Naive thymus-derived CD8-positive, alpha-beta T cell (primary cell): Measurements from ENCODE around the gene SIAH3. TPM values are rescaled to one million over a fixed set of nuclear protein-coding genes. Genes with fewer than 3 reads are reported as not detected.

ENCODE experiments used
- ATAC-seq, 2 donors: fragments of 150-1000 bp; cut with Tn5 transposase in 1 of 2; sonication (Bioruptor Pico), chemical (Tn5 transposase) in 1 of 2; 1 replicate in 1 of 2; 2 replicates in 1 of 2; pipeline ENCODE4 v1.10.0; 2021; ENCODE audit warnings: mild to moderate bottlenecking in 2 of 2, moderate library complexity in 2 of 2
- POLR2A ChIA-PET: fragments of 350-600 bp; sonication (Branson Sonifier 250); formaldehyde crosslinking; loops from one replicate; lab custom pipeline; 2021; ENCODE audit warnings: antibody characterized with exemption; lab: Charles Lee
- DNase-seq, 10 donors: peaks; one replicate each; pipeline versions ENCODE4 v3.0.0 to v3.0.0-alpha.2; 2020 to 2022
- H3K27ac Mint-ChIP-seq, 10 donors: one replicate each; pipeline ENCODE4 v1.8.0; 2020 to 2022; ENCODE audit warnings: mild to moderate bottlenecking in 10 of 10, mixed read lengths in 10 of 10, moderate library complexity in 4 of 10, inconsistent platforms in 1 of 10
- H3K27me3 Mint-ChIP-seq, 5 donors: one replicate each; pipeline ENCODE4 v1.8.0; 2021 to 2022; ENCODE audit warnings: mixed read lengths in 5 of 5
- H3K36me3 Mint-ChIP-seq, 3 donors: one replicate each; pipeline ENCODE4 v1.8.0; 2020 to 2022; ENCODE audit warnings: mixed read lengths in 3 of 3, mild to moderate bottlenecking in 2 of 3, inconsistent platforms in 1 of 3
- H3K4me1 Mint-ChIP-seq, 4 donors: one replicate each; pipeline ENCODE4 v1.8.0; 2021 to 2022; ENCODE audit warnings: mixed read lengths in 4 of 4
- H3K4me3 Mint-ChIP-seq, 10 donors: one replicate each; pipeline ENCODE4 v1.8.0; 2020 to 2022; ENCODE audit warnings: mild to moderate bottlenecking in 10 of 10, mixed read lengths in 10 of 10, moderate library complexity in 6 of 10, inconsistent platforms in 1 of 10
- H3K9me3 Mint-ChIP-seq, 9 donors: one replicate each; pipeline ENCODE4 v1.8.0; 2020 to 2022; ENCODE audit warnings: mixed read lengths in 9 of 9, mild to moderate bottlenecking in 3 of 9, inconsistent platforms in 1 of 9, moderate library complexity in 1 of 9
- polyA plus RNA-seq, 3 donors: library from polyadenylated mRNA; unstranded; fragments of 300-500 nt; fragmentation: Illumina TruSeq; gene quantifications; one replicate each; pipeline ENCODE4 v1.2.3, GENCODE V29; 2021
- total RNA-seq, 8 experiments: library from RNA in 2 of 8; stranded (reverse) in 2 of 8; gene quantifications; one replicate each; pipeline ENCODE4 v1.2.3 and lab custom pipeline; 2021 to 2026

Gene SIAH3
- total and polyA plus RNA-seq, 5 experiments from 2014 or later = 0.06 to 3.9 (median 3.7) TPM; not detected in 2

- Mint-ChIP-seq H3K9me3 (no peaks in the 10 kb centered on the region), H3K4me1 (peaks cover 0 to 16% (median 1%) of the 10 kb centered on the region in 4 donors), H3K27me3 (no peaks in the 10 kb centered on the region), H3K36me3 (no peaks in the 10 kb centered on the region), H3K4me3 (no peak overlapping the region), H3K27ac (no peak overlapping the region)
- POLR2A ChIA-PET = no interaction called here
- no peak for ATAC-seq
- no peak for DNase-seq
Observed at GRCh38 chr13:45830121-45830520, 21.4 kb downstream of the SIAH3 start.

- H3K27ac Mint-ChIP-seq = peak overlapping the region in 2 of 10 donors; percentile 9 to 13
- ATAC-seq (no peak), DNase-seq (no peak)
- H3K4me1 Mint-ChIP-seq = peaks cover 0 to 16% (median 1%) of the 10 kb centered on the region in 4 donors
- H3K36me3 Mint-ChIP-seq = no peaks in the 10 kb centered on the region
- H3K4me3 Mint-ChIP-seq = no peak overlapping the region
- POLR2A ChIA-PET = no interaction called here
- no peaks in the 10 kb centered on the region for H3K27me3 Mint-ChIP-seq
- H3K9me3 Mint-ChIP-seq = no peaks in the 10 kb centered on the region
Observed at GRCh38 chr13:45828256-45828968, 23.1 kb downstream of the SIAH3 start.

- peaks cover 0 to 16% (median 1%) of the 10 kb centered on the region in 4 donors for H3K4me1 Mint-ChIP-seq
- ATAC-seq = no peak
- DNase-seq = no peak
- H3K36me3 Mint-ChIP-seq = no peaks in the 10 kb centered on the region
- POLR2A ChIA-PET = no interaction called here
- no peaks in the 10 kb centered on the region for H3K27me3 Mint-ChIP-seq
- peak overlapping the region in 1 of 10 donors; percentile 29 for H3K4me3 Mint-ChIP-seq
- no peaks in the 10 kb centered on the region for H3K9me3 Mint-ChIP-seq
- H3K27ac Mint-ChIP-seq = peak overlapping the region in 1 of 10 donors; percentile 37
Observed at GRCh38 chr13:45827318-45827717, 24.2 kb downstream of the SIAH3 start.

- DNase-seq (no peak), ATAC-seq (no peak)
- Mint-ChIP-seq H3K36me3 (no peaks in the 10 kb centered on the region), H3K9me3 (no peaks in the 10 kb centered on the region), H3K4me1 (peaks cover 0 to 16% (median 1%) of the 10 kb centered on the region in 4 donors), H3K27ac (no peak overlapping the region), H3K4me3 (no peak overlapping the region), H3K27me3 (no peaks in the 10 kb centered on the region)
- POLR2A ChIA-PET = no interaction called here
Observed at GRCh38 chr13:45826731-45827130, 24.8 kb downstream of the SIAH3 start.

- H3K27me3 Mint-ChIP-seq = no peaks in the 10 kb centered on the region
- H3K4me3 Mint-ChIP-seq = no peak overlapping the region
- POLR2A ChIA-PET = no interaction called here
- H3K36me3 Mint-ChIP-seq = no peaks in the 10 kb centered on the region
- no peak overlapping the region for H3K27ac Mint-ChIP-seq
- DNase-seq (no peak), ATAC-seq (no peak)
- H3K4me1 Mint-ChIP-seq = peaks cover 0 to 16% (median 1%) of the 10 kb centered on the region in 4 donors
- no peaks in the 10 kb centered on the region for H3K9me3 Mint-ChIP-seq
Observed at GRCh38 chr13:45825387-45825650, 26.2 kb downstream of the SIAH3 start.

GRCh38 chr13:45823583-45823982, 28.0 kb downstream of the SIAH3 start:
- no peak for DNase-seq
- peaks cover 0 to 2% (median 1%) of the 10 kb centered on the region in 3 donors for H3K36me3 Mint-ChIP-seq
- peaks cover 0 to 2% (median under 1%) of the 10 kb centered on the region in 9 donors for H3K9me3 Mint-ChIP-seq
- ATAC-seq = no peak
- H3K4me3 Mint-ChIP-seq = no peak overlapping the region
- H3K27ac Mint-ChIP-seq = peak overlapping the region in 1 of 10 donors; percentile 15
- POLR2A ChIA-PET = no interaction called here
- no peaks in the 10 kb centered on the region for H3K27me3 Mint-ChIP-seq
- peaks cover 0 to 16% (median 1%) of the 10 kb centered on the region in 4 donors for H3K4me1 Mint-ChIP-seq

- Mint-ChIP-seq H3K27ac (no peak overlapping the region), H3K36me3 (peaks cover 0 to 7% (median 5%) of the 10 kb centered on the region in 3 donors), H3K27me3 (no peaks in the 10 kb centered on the region), H3K9me3 (peaks cover 0 to 8% (median 1%) of the 10 kb centered on the region in 9 donors), H3K4me1 (peaks cover 0 to 12% (median 1%) of the 10 kb centered on the region in 4 donors), H3K4me3 (no peak overlapping the region)
- ATAC-seq (no peak), DNase-seq (no peak)
- POLR2A ChIA-PET = no interaction called here
Observed at GRCh38 chr13:45821811-45822210, 29.7 kb downstream of the SIAH3 start.

GRCh38 chr13:45820106-45820838, 31.3 kb downstream of the SIAH3 start:
- Mint-ChIP-seq H3K4me1 (no peaks in the 10 kb centered on the region), H3K9me3 (peaks cover 0 to 8% (median 1%) of the 10 kb centered on the region in 9 donors), H3K27ac (no peak overlapping the region), H3K4me3 (no peak overlapping the region), H3K36me3 (peaks cover 0 to 7% (median 5%) of the 10 kb centered on the region in 3 donors), H3K27me3 (no peaks in the 10 kb centered on the region)
- POLR2A ChIA-PET = no interaction called here
- ATAC-seq = no peak
- no peak for DNase-seq

- H3K4me3 Mint-ChIP-seq = no peak overlapping the region
- POLR2A ChIA-PET = no interaction called here
- DNase-seq = no peak
Observed at GRCh38 chr13:45817833-45818232, 33.7 kb downstream of the SIAH3 start.

GRCh38 chr13:45816427-45816826, 35.1 kb downstream of the SIAH3 start:
- peaks cover 0 to 8% (median 1%) of the 10 kb centered on the region in 9 donors for H3K9me3 Mint-ChIP-seq
- no peak overlapping the region for H3K4me3 Mint-ChIP-seq
- ATAC-seq = no peak
- no peak overlapping the region for H3K27ac Mint-ChIP-seq
- peaks cover 0 to 7% (median 5%) of the 10 kb centered on the region in 3 donors for H3K36me3 Mint-ChIP-seq
- H3K27me3 Mint-ChIP-seq = no peaks in the 10 kb centered on the region
- no peak for DNase-seq
- H3K4me1 Mint-ChIP-seq = no peaks in the 10 kb centered on the region
- POLR2A ChIA-PET = no interaction called here

More at GRCh38 chr13:45817833-45818232, 33.7 kb downstream of the SIAH3 start:
- no peaks in the 10 kb centered on the region for H3K4me1 Mint-ChIP-seq
- no peak for ATAC-seq
- no peaks in the 10 kb centered on the region for H3K27me3 Mint-ChIP-seq
- peak overlapping the region in 1 of 10 donors; percentile 36 for H3K27ac Mint-ChIP-seq
- H3K36me3 Mint-ChIP-seq = peaks cover 0 to 7% (median 5%) of the 10 kb centered on the region in 3 donors
- H3K9me3 Mint-ChIP-seq = peaks cover 0 to 8% (median 1%) of the 10 kb centered on the region in 9 donors

- H3K36me3 Mint-ChIP-seq = no peaks in the 10 kb centered on the region
- DNase-seq (no peak), ATAC-seq (no peak)
- no peak overlapping the region for H3K4me3 Mint-ChIP-seq
- no peaks in the 10 kb centered on the region for H3K27me3 Mint-ChIP-seq
- POLR2A ChIA-PET = no interaction called here
- no peaks in the 10 kb centered on the region for H3K9me3 Mint-ChIP-seq
- H3K27ac Mint-ChIP-seq = peak overlapping the region in 1 of 10 donors; percentile 49
- peaks cover 0 to 4% (median 0%) of the 10 kb centered on the region in 4 donors for H3K4me1 Mint-ChIP-seq
Observed at GRCh38 chr13:45812695-45813372, 38.7 kb downstream of the SIAH3 start.

- Mint-ChIP-seq H3K27ac (no peak overlapping the region), H3K4me1 (peaks cover 0 to 4% (median 0%) of the 10 kb centered on the region in 4 donors), H3K36me3 (no peaks in the 10 kb centered on the region), H3K9me3 (no peaks in the 10 kb centered on the region), H3K4me3 (no peak overlapping the region), H3K27me3 (no peaks in the 10 kb centered on the region)
- ATAC-seq (no peak), DNase-seq (no peak)
- POLR2A ChIA-PET = no interaction called here
Observed at GRCh38 chr13:45811891-45812694, 39.5 kb downstream of the SIAH3 start.
